SH-SY5Y (cell line): Measurements from ENCODE around the gene PAK6.

ENCODE experiments used
- GATA2 ChIP-seq: IDR thresholded peaks from 2 replicates; pipeline ENCODE4 v1.6.1; 2011; ENCODE audit warnings: mild to moderate bottlenecking, low read depth, low read length
- GATA3 ChIP-seq: IDR thresholded peaks from 2 replicates; pipeline ENCODE4 v1.6.1; 2011; ENCODE audit warnings: low read depth, mild to moderate bottlenecking, low read length, moderate library complexity

The PAK6 gene

DNA sequence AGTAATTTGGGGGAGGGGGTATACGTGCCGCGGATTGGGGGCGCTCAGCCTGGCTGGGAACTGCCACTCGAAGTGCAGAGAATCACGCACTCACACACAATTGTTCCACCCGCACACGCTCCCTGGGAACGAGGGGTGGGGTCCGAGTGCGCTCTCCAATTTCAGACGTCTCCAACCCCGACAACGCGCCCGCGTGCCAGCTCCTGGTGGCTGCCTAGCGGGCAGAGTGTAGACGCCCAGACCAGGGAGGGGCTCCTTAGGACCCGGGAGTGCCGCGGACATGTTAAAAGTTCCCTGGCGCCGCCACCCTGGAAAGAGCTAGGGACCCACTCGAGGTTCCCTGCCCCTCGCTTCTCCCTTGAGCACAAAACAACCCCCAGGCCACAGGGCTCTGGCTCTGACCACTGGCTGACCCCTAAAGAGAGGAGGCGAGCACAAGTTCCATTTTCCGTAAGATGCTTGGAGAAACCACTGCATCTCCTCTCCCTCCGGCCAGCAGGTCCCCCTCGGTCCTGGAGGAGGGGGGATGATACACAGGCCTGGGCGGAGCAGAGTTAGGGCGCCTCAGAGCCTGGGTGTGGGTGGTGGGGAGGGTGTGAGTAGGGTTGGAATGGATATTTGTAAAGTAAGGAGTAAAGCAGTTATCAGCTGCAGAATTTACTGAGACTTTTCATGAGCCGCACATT lies 44.9 kb downstream of the PAK6 start:
- no peak for TF ChIP-seq GATA3
- TF ChIP-seq GATA2 = no peak

DNA sequence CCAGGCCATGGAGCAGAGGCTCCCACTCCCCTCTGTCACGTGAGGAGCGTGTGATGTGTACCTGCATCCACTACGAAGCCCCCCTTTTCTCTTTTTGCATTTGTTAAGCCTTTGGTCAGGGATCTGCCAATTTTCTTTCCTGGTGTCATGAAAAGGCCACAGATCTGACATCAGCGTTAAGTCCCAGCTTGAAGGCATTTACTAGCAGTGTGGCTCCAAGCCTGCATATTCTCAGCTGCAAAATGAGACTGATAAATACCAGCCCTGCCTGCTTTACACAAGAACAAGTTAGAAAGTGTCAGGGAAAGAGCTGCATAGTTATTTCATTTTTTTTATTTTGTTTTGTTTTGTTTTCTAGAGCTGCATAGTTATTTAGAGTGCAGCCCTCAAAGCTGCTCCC lies 46.3 kb downstream of the PAK6 start:
- TF ChIP-seq GATA3 (no peak), GATA2 (no peak)

DNA sequence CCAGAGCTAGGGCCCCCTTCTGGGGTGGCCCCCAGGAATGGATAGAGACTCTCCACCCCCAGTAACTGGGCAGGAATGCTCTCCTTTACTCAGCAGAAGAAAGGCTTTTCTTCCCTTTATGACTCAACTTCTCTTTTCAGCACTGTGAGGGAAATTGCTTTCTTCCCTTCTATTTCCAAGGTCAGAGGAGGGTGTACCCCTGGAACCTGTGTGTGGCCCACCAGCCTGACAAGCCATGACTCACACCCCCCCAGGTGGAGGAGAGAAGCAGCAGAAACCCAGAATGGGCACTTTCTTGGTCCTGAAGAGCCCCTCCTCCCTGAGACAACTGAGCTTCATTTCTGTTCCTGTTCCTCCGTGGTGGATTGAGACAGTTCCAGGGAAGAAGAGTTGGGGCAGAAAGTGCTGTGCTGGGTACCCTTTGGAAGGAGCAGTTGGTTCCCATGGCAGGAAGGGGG lies 46.7 kb downstream of the PAK6 start:
- no peak for TF ChIP-seq GATA2
- no peak for TF ChIP-seq GATA3

DNA sequence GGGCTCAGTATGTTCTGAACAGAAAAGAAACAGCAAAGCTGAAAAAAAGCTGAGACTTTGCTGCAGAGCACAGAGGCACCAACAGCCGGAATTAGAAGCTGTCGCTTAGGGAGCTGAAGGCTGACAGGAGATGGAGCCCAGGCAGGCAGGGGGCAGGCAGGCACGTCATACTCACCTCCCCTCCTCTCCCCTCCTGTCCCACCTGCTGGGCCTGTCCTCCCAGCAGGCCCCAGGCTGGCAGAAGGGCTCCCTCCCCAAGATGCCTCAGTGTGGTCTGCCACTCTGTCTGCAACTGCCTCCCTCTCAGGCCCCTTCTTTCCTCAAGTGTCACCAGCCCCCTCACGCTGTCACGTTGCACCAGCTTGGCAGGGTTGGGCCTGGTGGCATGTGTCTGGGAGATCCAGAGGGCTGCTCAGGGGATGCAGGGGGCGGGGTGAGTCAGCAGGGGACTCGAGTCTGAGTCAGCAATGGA lies 47.2 kb downstream of the PAK6 start:
- TF ChIP-seq GATA3 (no peak), GATA2 (no peak)

DNA sequence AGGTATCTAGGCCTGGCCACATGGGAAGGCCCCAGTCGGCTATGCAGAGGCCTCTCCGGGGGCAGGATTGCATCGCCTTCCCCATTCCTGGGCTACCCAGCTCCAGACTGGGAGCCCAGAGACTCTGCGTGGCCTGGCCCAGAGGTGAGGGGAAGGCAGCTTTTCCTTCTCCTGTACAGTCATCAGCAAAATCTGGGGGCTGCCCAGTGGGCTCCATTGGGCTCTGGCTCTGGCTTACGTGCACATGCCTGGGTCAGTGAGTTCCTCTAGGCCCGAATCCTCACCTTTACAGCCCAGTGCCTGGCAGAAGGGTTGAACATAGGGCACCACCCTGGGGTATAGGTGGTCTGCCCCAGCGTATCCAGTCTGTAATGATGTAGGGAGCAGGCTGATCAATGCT lies 47.9 kb downstream of the PAK6 start:
- TF ChIP-seq GATA3 (no peak), GATA2 (no peak)

DNA sequence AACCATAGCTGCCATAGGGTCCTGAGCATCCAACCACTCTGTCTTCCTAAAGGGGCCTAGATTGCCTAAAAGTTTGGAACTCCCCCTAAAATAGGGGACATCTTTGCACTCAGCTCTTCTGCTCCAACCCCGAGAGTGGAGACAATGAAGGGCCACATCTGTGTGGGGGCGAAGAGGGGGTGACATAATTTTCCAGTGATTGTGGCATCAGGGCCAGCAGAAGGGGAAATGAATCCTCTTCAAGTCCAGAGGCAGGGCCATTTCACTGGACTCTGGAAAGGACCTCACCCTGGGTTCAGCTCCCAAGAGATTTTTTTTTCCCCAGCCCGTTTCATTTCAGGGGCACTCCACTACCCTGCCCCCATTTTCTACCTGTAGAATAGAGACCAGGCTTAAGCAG lies 48.6 kb downstream of the PAK6 start:
- TF ChIP-seq GATA3 = no peak
- no peak for TF ChIP-seq GATA2

DNA sequence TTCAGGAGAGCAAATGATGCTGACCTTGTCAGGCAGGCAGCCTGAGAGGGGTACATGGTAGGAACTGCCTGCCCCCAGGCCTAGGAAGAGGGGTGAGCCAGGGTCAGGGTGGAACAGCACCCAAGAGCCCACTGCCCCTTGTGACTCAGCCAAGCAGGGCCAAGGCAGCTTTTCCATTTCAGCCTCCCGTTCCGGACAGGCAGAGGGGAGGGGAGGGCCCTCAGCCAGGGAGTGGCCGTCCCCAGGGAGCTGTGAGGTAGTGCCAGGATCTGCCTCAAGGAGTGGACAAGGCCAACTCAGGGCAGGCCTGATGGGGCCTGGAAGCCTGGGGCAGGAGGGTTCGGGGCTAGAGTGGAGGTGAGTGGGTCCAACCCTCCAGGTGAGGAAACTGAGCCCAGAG lies 49.1 kb downstream of the PAK6 start:
- TF ChIP-seq GATA3 = no peak
- TF ChIP-seq GATA2 = no peak

DNA sequence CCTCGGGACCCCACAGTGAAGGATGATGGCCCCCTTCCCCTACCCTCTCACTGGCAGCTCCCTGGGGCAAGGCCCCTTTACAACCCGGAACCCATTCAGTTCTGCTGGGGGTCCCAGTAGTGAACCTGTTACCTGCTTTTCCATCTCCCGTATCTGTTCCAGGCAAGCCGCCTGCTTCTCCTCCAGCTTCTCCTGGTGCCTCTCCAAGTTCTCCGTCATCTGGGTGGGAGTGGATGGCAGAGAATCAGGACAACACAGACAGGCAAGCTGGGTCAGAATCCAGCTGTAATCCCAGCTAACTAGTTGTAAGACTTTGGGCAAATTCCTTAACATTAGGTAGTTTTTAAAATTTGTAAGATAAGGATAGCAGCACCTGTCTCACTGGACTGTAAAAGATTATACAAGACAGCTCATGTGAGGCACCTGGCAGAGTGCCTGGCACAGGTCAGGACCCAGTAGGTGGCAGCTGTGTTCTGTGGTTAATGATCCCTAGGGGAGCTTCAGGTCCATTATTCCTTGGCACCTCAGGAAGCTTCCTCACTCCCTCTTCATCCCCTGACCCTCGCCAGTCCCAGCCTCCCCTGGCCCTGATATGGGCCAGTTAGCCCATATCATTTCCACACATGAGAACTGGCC lies 50.4 kb downstream of the PAK6 start:
- no peak for TF ChIP-seq GATA2
- no peak for TF ChIP-seq GATA3

DNA sequence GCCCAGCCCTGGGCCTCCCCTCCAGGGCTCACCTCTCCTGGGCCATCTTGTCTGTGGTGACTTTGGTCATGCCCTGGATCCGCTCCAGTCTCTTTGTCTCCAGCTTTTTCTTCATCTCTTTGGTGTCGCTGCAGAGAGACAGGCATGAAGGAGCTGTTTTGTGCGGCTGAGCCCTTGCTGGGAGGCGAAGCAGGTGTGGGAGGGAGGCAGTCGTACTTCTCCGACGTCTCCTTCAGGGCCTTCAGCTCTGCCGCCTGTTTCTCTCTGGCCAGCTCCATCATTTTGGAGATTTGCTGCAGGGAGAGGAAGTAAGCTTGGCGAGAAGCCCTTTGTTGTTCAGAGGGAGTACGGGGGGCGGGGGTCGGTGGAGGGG lies 51.7 kb downstream of the PAK6 start:
- TF ChIP-seq GATA3 (no peak), GATA2 (no peak)

DNA sequence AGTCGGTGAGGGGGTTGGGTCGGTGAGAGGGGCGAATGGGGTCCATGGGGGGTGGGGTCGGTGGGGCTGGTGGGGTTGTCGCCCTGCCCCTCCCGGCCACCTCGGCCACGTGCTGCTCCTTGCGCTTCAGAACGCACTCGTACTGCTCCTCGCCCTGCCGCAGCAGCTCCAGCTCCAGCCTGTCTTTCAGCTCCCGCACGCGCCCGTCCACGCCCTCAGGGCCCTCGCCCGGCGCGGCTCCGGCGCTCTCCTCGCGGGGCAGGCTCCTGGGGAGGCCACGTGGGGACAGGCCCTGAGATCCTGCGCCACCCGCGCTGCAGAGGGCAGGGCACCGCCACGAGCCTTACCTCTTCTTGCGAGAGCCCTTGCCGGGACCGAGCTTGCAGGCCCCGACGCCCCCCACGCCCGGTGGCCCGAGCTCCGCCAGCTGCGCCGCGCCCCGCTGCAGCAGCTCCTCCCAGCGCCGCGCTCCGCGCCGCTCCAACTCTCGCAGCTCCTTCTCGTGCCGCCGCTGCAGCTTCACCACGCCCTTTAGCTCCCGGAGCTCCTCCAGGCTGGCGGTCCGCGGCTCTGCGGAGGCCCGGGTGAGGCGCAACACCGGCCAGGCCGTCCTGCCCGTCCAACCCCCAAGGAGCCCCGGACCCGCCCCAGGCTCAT lies 52.2 kb downstream of the PAK6 start:
- TF ChIP-seq GATA2 = no peak
- TF ChIP-seq GATA3 = no peak

DNA sequence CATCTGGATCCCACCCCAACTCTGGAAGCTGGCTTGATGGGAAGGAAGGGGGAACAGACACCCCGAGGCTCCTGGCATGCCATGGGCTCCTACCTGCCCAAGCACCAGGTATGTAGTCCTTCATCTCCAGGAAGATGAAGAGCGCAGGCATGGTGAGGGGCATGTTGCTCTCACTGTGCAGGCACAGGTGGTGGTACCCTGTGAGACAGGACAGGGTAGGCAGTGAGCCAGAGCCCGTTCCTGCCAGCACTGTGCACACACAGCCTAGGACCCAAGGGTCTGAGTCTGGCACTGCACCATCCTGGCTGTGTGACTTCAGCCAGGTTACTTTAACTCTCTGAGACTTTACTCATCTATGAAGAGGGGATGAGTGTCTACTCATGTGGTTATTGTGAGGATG lies 53.4 kb downstream of the PAK6 start:
- TF ChIP-seq GATA2 = no peak
- TF ChIP-seq GATA3 = no peak

DNA sequence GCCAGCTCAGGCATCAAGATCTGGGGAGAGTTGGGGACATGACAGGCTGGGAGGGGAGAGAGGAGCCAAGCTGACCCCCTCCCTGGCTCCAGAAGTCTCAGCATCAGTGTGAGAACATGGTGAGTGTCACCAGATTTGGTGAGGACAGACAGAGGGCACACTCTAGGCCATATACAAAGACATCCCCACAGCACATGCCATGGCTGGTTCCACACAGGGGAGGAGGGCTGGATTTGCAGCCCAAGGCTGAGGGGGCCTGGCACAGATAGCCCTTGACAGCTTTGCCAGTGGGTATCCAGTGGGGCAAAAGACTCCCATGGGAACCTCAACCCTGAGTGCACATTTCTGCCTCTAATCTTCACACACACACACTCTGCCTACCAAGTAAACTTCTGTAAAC lies 54.1 kb downstream of the PAK6 start:
- TF ChIP-seq GATA3 (no peak), GATA2 (no peak)

DNA sequence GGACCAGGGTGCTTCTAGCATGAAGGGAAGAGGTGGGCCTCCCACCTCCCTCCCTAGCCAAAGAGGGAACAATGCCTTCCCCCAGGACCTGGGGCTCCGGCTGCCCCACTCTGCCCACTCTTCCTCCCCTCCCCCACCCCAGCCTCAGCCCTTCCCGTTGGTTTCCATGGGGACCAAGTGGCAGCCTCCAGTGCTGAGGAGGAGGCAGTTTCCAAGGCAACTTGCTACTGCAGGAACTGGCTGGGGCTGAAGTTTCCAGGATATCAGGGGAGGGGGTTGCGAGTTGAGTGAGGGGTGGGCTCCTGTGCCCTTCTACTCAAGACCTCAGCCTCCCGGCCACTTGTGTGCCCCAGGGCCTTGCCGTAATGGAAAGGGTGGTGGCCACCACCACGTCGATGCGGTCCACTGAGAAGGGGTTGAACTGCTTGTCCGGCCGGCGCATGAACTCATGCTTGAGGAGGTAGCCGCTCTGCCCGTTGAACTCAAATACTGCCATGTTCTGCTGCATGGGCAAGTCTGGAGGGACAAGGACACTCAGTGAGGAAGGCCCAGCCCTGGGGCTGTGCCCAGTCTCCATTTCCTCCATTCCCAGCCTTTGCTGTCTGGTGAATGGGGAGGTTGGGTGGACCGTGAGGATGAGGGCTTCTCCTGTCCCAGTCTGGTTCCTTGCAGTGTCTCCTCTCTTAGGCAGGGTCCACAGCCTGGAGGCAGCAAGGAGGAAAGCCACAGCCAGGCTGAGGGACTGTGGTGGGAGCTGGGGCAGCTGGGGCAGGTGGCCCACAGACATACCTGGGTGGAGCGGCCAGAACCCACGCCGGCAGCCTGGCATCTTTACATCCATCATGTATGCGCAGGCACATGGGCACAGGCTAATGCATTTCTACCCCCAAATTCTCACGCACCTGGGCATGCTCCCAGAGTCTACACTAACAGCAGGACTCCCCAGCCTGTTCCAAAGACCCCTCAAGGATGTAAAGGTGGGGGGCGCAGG lies 55.3 kb downstream of the PAK6 start:
- TF ChIP-seq GATA2 (no peak), GATA3 (no peak)

DNA sequence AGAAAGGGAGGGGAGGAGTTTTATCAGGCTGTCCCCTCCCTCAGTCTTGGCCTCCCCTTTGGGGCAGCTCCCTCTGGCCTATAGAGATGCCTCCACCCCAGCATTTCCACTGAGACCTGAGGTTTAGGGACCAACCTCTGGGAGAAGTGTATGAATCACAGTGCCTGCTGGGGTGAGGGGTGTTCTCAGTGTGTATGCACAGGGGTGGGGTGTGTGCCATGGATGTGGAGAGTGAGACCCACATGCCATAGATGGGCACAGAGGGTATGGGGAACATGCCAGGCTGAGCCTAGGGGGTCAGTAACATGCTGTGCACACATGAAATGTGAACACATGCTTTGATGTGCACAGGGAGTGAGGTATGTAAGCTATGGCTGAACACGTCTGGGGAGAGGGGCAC lies 56.4 kb downstream of the PAK6 start:
- no peak for TF ChIP-seq GATA2
- TF ChIP-seq GATA3 = no peak
